WTC11 (cell line): ENCODE data around the gene GPR50. TPM values are rescaled to one million over a fixed set of nuclear protein-coding genes. Genes with fewer than 3 reads are reported as not detected.
A peak's percentile ranks its signal among the peaks of the same experiment; 100 is the strongest.

ENCODE experiments used
- ATAC-seq: fragments of 200-7000 bp; cut with Tn5 transposase; 2 replicates; pipeline ENCODE4 v1.10.0; 2021; ENCODE audit warnings: mild to moderate bottlenecking, moderate library complexity
- CTCF ChIA-PET: fragments of 300-600 bp; sonication (Branson Sonifier 250); formaldehyde crosslinking; loops from one replicate; lab custom pipeline; 2021; ENCODE audit warnings: antibody characterized with exemption; lab: Charles Lee
- POLR2A ChIA-PET: fragments of 350-600 bp; sonication (Branson Sonifier 250); formaldehyde crosslinking; loops from one replicate; lab custom pipeline; 2021; ENCODE audit warnings: antibody characterized with exemption; lab: Charles Lee
- DNase-seq: peaks from one replicate; pipeline ENCODE4 v3.0.0; 2021; ENCODE audit warnings: low spot score
- H3K27ac Mint-ChIP-seq: 2 replicates; pipeline ENCODE4 v1.8.0; 2021; ENCODE audit warnings: mixed read lengths
- H3K27me3 Mint-ChIP-seq: 2 replicates; pipeline ENCODE4 v1.8.0; 2021; ENCODE audit warnings: low read depth, mild to moderate bottlenecking, moderate library complexity, mixed read lengths
- H3K36me3 Mint-ChIP-seq: 2 replicates; pipeline ENCODE4 v1.8.0; 2021; ENCODE audit warnings: mixed read lengths
- H3K4me1 Mint-ChIP-seq: 2 replicates; pipeline ENCODE4 v1.8.0; 2022; ENCODE audit warnings: mixed read lengths
- H3K4me3 Mint-ChIP-seq: 2 replicates; pipeline ENCODE4 v1.8.0; 2021; ENCODE audit warnings: mild to moderate bottlenecking, moderate library complexity, mixed read lengths
- H3K9me3 Mint-ChIP-seq: 2 replicates; pipeline ENCODE4 v1.8.0; 2021; ENCODE audit warnings: mixed read lengths
- CBFB ChIP-seq: sonication (generic); formaldehyde crosslinking; IDR thresholded peaks from 2 replicates; pipeline ENCODE4 v1.8.1; 2022; ENCODE audit warnings: mild to moderate bottlenecking, low read depth, missing genetic modification reagents
- ERG ChIP-seq: fragments of 250-450 bp; sonication (Bioruptor Pico); IDR thresholded peaks from 2 replicates; pipeline ENCODE4 v1.8.0; 2021; ENCODE audit warnings: mild to moderate bottlenecking
- FOXP1 ChIP-seq: sonication (generic); formaldehyde crosslinking; IDR thresholded peaks from 2 replicates; pipeline ENCODE4 v1.8.0; 2022; ENCODE audit warnings: missing genetic modification reagents, mild to moderate bottlenecking, moderate library complexity, borderline replicate concordance
- GRHL2 ChIP-seq: fragments of 250-450 bp; sonication (Bioruptor Pico); IDR thresholded peaks from 2 replicates; pipeline ENCODE4 v1.8.0; 2022; ENCODE audit warnings: mild to moderate bottlenecking, moderate library complexity; ENCODE audit not compliant: insufficient replicate concordance, severe bottlenecking
- HMGXB4 ChIP-seq: sonication (generic); formaldehyde crosslinking; IDR thresholded peaks from 2 replicates; pipeline ENCODE4 v1.8.1; 2023; ENCODE audit warnings: mild to moderate bottlenecking, moderate library complexity, missing genetic modification reagents
- JAZF1 ChIP-seq: fragments of 250-450 bp; sonication (Bioruptor Pico); IDR thresholded peaks from 2 replicates; pipeline ENCODE4 v1.9.0; 2021; ENCODE audit warnings: moderate library complexity, mild to moderate bottlenecking, inconsistent platforms
- JUN ChIP-seq: sonication (generic); formaldehyde crosslinking; IDR thresholded peaks from 2 replicates; pipeline ENCODE4 v1.8.0; 2023; ENCODE audit warnings: mild to moderate bottlenecking, missing genetic modification reagents
- KAT7 ChIP-seq: sonication (generic); formaldehyde crosslinking; IDR thresholded peaks from 2 replicates; pipeline ENCODE4 v1.8.1; 2023; ENCODE audit warnings: missing genetic modification reagents, mild to moderate bottlenecking, borderline replicate concordance
- PRDM15 ChIP-seq: sonication (generic); formaldehyde crosslinking; IDR thresholded peaks from 2 replicates; pipeline ENCODE4 v1.8.0; 2022; ENCODE audit warnings: missing genetic modification reagents
- SMAD4 ChIP-seq: sonication (generic); formaldehyde crosslinking; IDR thresholded peaks from 2 replicates; pipeline ENCODE4 v1.8.0; 2022; ENCODE audit warnings: mild to moderate bottlenecking, missing genetic modification reagents
- TP53 ChIP-seq: sonication (generic); formaldehyde crosslinking; IDR thresholded peaks from 2 replicates; pipeline ENCODE4 v1.8.1; 2023; ENCODE audit warnings: mild to moderate bottlenecking, missing genetic modification reagents
- ZNF425 ChIP-seq: fragments of 250-450 bp; sonication (Bioruptor Pico); conservative IDR thresholded peaks from 2 replicates; pipeline ENCODE4 v1.9.0; 2021; ENCODE audit warnings: mild to moderate bottlenecking
- ZNF532 ChIP-seq: fragments of 250-450 bp; sonication (Bioruptor Pico); IDR thresholded peaks from 2 replicates; pipeline ENCODE4 v1.9.0; 2021; ENCODE audit warnings: mild to moderate bottlenecking, borderline replicate concordance
- total RNA-seq: library from RNA; stranded (reverse); gene quantifications from 3 replicates; pipeline ENCODE4 v1.2.3, GENCODE V29; 2021

The GPR50 gene
- total RNA-seq, 1 experiment from 2014 or later = 12.0 TPM

GRCh38 chrX:151225843-151226242 is 49.5 kb downstream of the GPR50 start:
- no peaks in the 10 kb centered on the region for H3K36me3 Mint-ChIP-seq
- DNase-seq (no peak), ATAC-seq (no peak)
- ChIA-PET CTCF (interaction anchor here (1.1 kb wide), 1 partner anchor 134 kb away, joined by 5 read pairs; no protein-coding TSS in a partner anchor), POLR2A (no interaction called here)
- TF ChIP-seq TP53 (CRISPR knock-in tag) (no peak), FOXP1 (no peak), PRDM15 (CRISPR knock-in tag) (no peak), GRHL2 (CRISPR knock-in tag) (no peak), ERG (CRISPR knock-in tag) (no peak)
- no peak overlapping the region for H3K4me3 Mint-ChIP-seq
- H3K27ac Mint-ChIP-seq = no peak overlapping the region
- H3K27me3 Mint-ChIP-seq = peaks cover 35% of the 10 kb centered on the region
- H3K9me3 Mint-ChIP-seq = no peaks in the 10 kb centered on the region
- peaks cover 8% of the 10 kb centered on the region for H3K4me1 Mint-ChIP-seq

GRCh38 chrX:151226941-151227340 is 50.6 kb downstream of the GPR50 start:
- Mint-ChIP-seq H3K27me3 (peaks cover 35% of the 10 kb centered on the region), H3K27ac (no peak overlapping the region), H3K36me3 (no peaks in the 10 kb centered on the region), H3K9me3 (no peaks in the 10 kb centered on the region), H3K4me3 (no peak overlapping the region), H3K4me1 (peaks cover 8% of the 10 kb centered on the region)
- CTCF ChIA-PET = interaction anchor here (1.1 kb wide), 2 partner anchors 133 kb away, joined by 4 to 5 read pairs; no protein-coding TSS in a partner anchor
- POLR2A ChIA-PET = no interaction called here
- ATAC-seq (peak; percentile 32; the same call in 1 of the 2 replicates), DNase-seq (no peak)
- no peak for TF ChIP-seq CBFB (CRISPR knock-in tag)
- no peak for TF ChIP-seq HMGXB4 (CRISPR knock-in tag)
- no peak for TF ChIP-seq ZNF425 (CRISPR knock-in tag)
- no peak for TF ChIP-seq JAZF1
- TF ChIP-seq FOXP1 = no peak
- TF ChIP-seq KAT7 (CRISPR knock-in tag) = no peak
- TF ChIP-seq ZNF532 = no peak
- TF ChIP-seq SMAD4 (CRISPR knock-in tag) = no peak
- no peak for TF ChIP-seq JUN
